HFFc6 (cell line): ENCODE data around the gene TMEM187. TPM values are rescaled to one million over a fixed set of nuclear protein-coding genes. Genes with fewer than 3 reads are reported as not detected.

Experiments
- DNase-seq: peaks from one replicate; pipeline ENCODE4 v3.0.0-alpha.2; 2018
- H3K27ac Mint-ChIP-seq: 2 replicates; pipeline ENCODE4 v1.8.0; 2020; ENCODE audit warnings: mild to moderate bottlenecking, mixed read lengths
- H3K27me3 Mint-ChIP-seq: 2 replicates; pipeline ENCODE4 v1.8.0; 2021; ENCODE audit warnings: mild to moderate bottlenecking, moderate library complexity, mixed read lengths; ENCODE audit not compliant: insufficient read depth
- H3K36me3 Mint-ChIP-seq: 2 replicates; pipeline ENCODE4 v1.8.0; 2021; ENCODE audit warnings: low read depth, mixed read lengths
- H3K4me1 Mint-ChIP-seq: 2 replicates; pipeline ENCODE4 v1.8.0; 2020; ENCODE audit warnings: low read depth, mixed read lengths
- H3K4me3 Mint-ChIP-seq: 2 replicates; pipeline ENCODE4 v1.8.0; 2020; ENCODE audit warnings: mild to moderate bottlenecking, moderate library complexity, mixed read lengths
- H3K9me3 Mint-ChIP-seq: 2 replicates; pipeline ENCODE4 v1.8.0; 2020; ENCODE audit warnings: mild to moderate bottlenecking, mixed read lengths
- total RNA-seq, 6 experiments: library from RNA; stranded (reverse); fragmentation: NEBNext Ultra II Directional; extraction: Animal tissue kit (Norgen Biotek cat#: 25700); gene quantifications; 2 replicates in 1 of 6; 3 replicates in 5 of 6; pipeline ENCODE4 v1.2.3, GENCODE V29; 2021
- TF ChIP-seq, protein P1 (sequence below): fragments of 200-600 bp; sonication (generic); IDR thresholded peaks from 2 replicates; pipeline ENCODE4 v1.5.0; 2021; ENCODE audit warnings: antibody characterized with exemption, mild to moderate bottlenecking

Gene TMEM187
- total RNA-seq, 6 experiments from 2014 or later, result 3.1 to 8.0 (median 5.7) TPM

DNA sequence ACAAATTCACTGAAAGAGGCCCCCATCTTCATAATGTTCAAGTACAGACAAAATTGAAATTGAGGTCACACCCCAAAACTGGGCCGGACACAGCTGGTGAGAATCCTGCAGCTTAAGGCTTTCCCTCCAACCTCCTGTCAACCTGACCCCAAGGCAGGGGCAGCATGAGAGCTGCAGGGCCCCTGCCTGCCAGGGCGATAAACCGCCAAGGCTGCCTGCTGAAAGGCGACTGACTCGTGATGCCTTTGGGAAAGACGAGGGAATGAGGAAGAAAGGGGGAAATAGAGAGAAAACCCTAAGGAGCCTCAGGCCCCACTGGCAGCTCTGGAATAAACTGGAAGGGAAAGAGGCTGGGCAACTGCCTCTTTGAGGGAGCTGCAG is 54.5 kb downstream of the TMEM187 start:
- Mint-ChIP-seq H3K27me3 (peaks cover 4% of the 10 kb centered on the region), H3K9me3 (no peaks in the 10 kb centered on the region), H3K36me3 (no peaks in the 10 kb centered on the region; the same call in 1 of the 2 replicates), H3K4me1 (peaks cover 6% of the 10 kb centered on the region; the same call in 1 of the 2 replicates), H3K27ac (no peak overlapping the region), H3K4me3 (no peak overlapping the region)
- DNase-seq, result no peak
- TF ChIP-seq, protein P1, sequence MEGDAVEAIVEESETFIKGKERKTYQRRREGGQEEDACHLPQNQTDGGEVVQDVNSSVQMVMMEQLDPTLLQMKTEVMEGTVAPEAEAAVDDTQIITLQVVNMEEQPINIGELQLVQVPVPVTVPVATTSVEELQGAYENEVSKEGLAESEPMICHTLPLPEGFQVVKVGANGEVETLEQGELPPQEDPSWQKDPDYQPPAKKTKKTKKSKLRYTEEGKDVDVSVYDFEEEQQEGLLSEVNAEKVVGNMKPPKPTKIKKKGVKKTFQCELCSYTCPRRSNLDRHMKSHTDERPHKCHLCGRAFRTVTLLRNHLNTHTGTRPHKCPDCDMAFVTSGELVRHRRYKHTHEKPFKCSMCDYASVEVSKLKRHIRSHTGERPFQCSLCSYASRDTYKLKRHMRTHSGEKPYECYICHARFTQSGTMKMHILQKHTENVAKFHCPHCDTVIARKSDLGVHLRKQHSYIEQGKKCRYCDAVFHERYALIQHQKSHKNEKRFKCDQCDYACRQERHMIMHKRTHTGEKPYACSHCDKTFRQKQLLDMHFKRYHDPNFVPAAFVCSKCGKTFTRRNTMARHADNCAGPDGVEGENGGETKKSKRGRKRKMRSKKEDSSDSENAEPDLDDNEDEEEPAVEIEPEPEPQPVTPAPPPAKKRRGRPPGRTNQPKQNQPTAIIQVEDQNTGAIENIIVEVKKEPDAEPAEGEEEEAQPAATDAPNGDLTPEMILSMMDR, result no peak

DNA sequence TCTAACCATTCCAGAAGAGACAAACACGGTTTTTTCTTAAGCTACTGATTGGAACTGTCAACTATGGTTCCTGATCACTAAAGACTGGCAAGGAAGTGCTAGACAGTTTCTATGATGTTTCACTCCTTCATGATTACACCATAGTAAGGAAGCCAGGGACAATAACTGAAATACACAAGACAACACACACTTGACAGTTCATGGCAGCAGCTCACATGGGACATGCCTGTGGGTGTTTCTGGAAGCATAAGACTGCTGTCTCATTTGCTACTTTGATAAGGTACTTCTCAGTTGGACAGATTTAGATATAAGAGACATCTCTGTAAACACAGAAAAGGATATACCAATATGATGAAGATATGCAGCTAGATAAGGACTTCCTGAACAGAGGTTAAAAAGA is 55.4 kb downstream of the TMEM187 start:
- TF ChIP-seq, protein P1, result no peak
- no peaks in the 10 kb centered on the region; the same call in 1 of the 2 replicates for H3K36me3 Mint-ChIP-seq
- no peak for DNase-seq
- H3K27ac Mint-ChIP-seq, result no peak overlapping the region
- H3K9me3 Mint-ChIP-seq, result no peaks in the 10 kb centered on the region
- H3K4me1 Mint-ChIP-seq, result peaks cover 4% of the 10 kb centered on the region; the same call in 1 of the 2 replicates
- peaks cover 4% of the 10 kb centered on the region for H3K27me3 Mint-ChIP-seq
- H3K4me3 Mint-ChIP-seq, result no peak overlapping the region

GRCh38 chrX:154028502-154029184 is 56.1 kb downstream of the TMEM187 start:
- TF ChIP-seq, protein P1, result no peak
- Mint-ChIP-seq H3K4me3 (no peak overlapping the region), H3K27me3 (peaks cover 4% of the 10 kb centered on the region), H3K4me1 (no peaks in the 10 kb centered on the region), H3K27ac (no peak overlapping the region; the same call in 1 of the 2 replicates), H3K9me3 (no peaks in the 10 kb centered on the region), H3K36me3 (no peaks in the 10 kb centered on the region; the same call in 1 of the 2 replicates)
- no peak for DNase-seq

DNA sequence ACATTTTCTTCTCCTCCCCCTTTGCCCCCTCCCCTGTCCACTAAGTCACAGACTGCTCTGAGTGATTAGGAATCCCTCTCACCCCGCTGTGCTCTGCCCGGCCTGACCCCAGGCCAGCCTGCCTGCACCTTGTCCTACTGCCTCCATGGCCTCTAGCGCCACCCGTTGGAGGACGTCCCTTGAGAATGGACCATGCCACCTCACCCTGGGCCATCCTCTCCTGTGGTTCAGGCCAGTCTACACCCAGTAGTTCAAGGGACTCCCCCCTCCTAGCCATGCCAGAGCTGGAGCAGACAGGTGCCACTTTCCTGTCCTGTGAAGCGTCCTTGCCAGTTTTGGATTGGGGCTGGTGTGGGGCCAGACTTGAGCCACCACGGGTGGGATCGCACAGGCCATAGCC is 56.9 kb downstream of the TMEM187 start:
- H3K36me3 Mint-ChIP-seq, result no peaks in the 10 kb centered on the region; the same call in 1 of the 2 replicates
- no peak for DNase-seq
- no peaks in the 10 kb centered on the region for H3K4me1 Mint-ChIP-seq
- H3K9me3 Mint-ChIP-seq, result no peaks in the 10 kb centered on the region
- H3K27me3 Mint-ChIP-seq, result peaks cover 4% of the 10 kb centered on the region
- H3K4me3 Mint-ChIP-seq, result no peak overlapping the region
- TF ChIP-seq, protein P1, result no peak
- no peak overlapping the region for H3K27ac Mint-ChIP-seq

DNA sequence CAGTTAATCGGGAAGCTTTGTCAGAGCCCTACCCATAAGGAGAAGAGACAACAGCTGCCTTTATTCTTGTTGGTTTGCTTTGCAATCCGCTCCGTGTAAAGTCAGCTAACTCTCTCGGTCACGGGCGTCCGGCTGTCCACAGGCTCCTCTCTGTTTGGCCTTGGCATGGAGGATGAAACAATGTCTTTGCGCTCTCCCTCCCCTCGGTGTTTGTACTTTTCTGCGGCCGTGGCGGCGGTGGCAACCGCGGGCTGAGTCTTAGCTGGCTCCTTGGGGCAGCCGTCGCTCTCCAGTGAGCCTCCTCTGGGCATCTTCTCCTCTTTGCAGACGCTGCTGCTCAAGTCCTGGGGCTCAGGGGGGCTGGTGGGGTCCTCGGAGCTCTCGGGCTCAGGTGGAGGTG is 57.7 kb downstream of the TMEM187 start:
- Mint-ChIP-seq H3K27ac (no peak overlapping the region), H3K4me1 (no peaks in the 10 kb centered on the region), H3K36me3 (no peaks in the 10 kb centered on the region; the same call in 1 of the 2 replicates), H3K4me3 (no peak overlapping the region), H3K9me3 (no peaks in the 10 kb centered on the region), H3K27me3 (peaks cover 4% of the 10 kb centered on the region)
- no peak for DNase-seq
- TF ChIP-seq, protein P1, result no peak
